A549 (cell line): ENCODE data around the gene DLG2. TPM values are rescaled to one million over a fixed set of nuclear protein-coding genes. Genes with fewer than 3 reads are reported as not detected.

Experiments used
- ATAC-seq, 2 experiments: fragments of 200-7000 bp in 1 of 2; fragments of >200 bp in 1 of 2; cut with Nextera tagmentation in 1 of 2; cut with Tn5 transposase in 1 of 2; 3 replicates each; pipeline versions ENCODE4 v1.8.0 to v1.9.1; 2018 to 2020; ENCODE audit warnings: mild to moderate bottlenecking in 1 of 2, moderate library complexity in 1 of 2
- CTCF ChIA-PET: fragments of 300-600 bp; sonication (Branson Sonifier 250); formaldehyde crosslinking; extraction: SDS; loops from one replicate; lab custom pipeline; 2021; ENCODE audit warnings: antibody characterized with exemption, inconsistent platforms; lab: Yijun Ruan, JAX
- POLR2A ChIA-PET: fragments of 350-600 bp; formaldehyde crosslinking; extraction: SDS; loops from one replicate; lab custom pipeline; 2021; ENCODE audit warnings: antibody characterized with exemption, inconsistent platforms; lab: Yijun Ruan, JAX
- DNase-seq, 2 experiments: peaks; one replicate each; pipeline versions ENCODE4 v3.0.0 to v3.0.0-alpha.2; 2011 to 2016; ENCODE audit warnings: low read depth in 1 of 2, low spot score in 1 of 2
- FAIRE-seq: peaks from 2 replicates; lab custom pipeline; 2011; peaks lifted over from hg19 to GRCh38; lab: Jason Lieb, UNC
- H3K27ac ChIP-seq, 2 experiments: fragments of >200 bp; sonication (Bioruptor Twin); formaldehyde crosslinking; 3 replicates each; pipeline ENCODE4 v1.5.1; 2016 to 2017
- H3K4me1 ChIP-seq: fragments of >200 bp; sonication (Bioruptor Twin); formaldehyde crosslinking; 3 replicates; pipeline ENCODE4 v1.6.1; 2016
- H3K4me2 ChIP-seq: fragments of >200 bp; sonication (Bioruptor Twin); formaldehyde crosslinking; 3 replicates; pipeline ENCODE4 v1.6.1; 2016
- H3K4me3 ChIP-seq: fragments of >200 bp; sonication (Bioruptor Twin); formaldehyde crosslinking; 3 replicates; pipeline ENCODE4 v1.5.1; 2016
- H3K9me3 ChIP-seq: fragments of >200 bp; sonication (Bioruptor Twin); formaldehyde crosslinking; 3 replicates; pipeline ENCODE4 v1.6.1; 2016
- CBX8 ChIP-seq: fragments of 200-600 bp; sonication (generic); IDR thresholded peaks from 2 replicates; pipeline ENCODE4 v1.6.1; 2016
- CEBPB ChIP-seq, 2 experiments: fragments of >200 bp in 1 of 2; sonication (Bioruptor Twin) in 1 of 2; formaldehyde crosslinking in 1 of 2; IDR thresholded peaks; 2 replicates each; pipeline ENCODE4 v1.6.1; 2012 to 2016
- CHD2 ChIP-seq: fragments of 150-350 bp; IDR thresholded peaks from 2 replicates; pipeline ENCODE4 v1.6.1; 2014; ENCODE audit warnings: low read length; ENCODE audit not compliant: partially characterized antibody
- CHD4 ChIP-seq: fragments of 200-600 bp; sonication (generic); IDR thresholded peaks from 2 replicates; pipeline ENCODE4 v1.6.1; 2016; ENCODE audit warnings: antibody characterized with exemption, mild to moderate bottlenecking, borderline replicate concordance
- E2F6 ChIP-seq: IDR thresholded peaks from 2 replicates; pipeline ENCODE4 v1.6.1; 2012; ENCODE audit warnings: low read depth, borderline replicate concordance
- EP300 ChIP-seq, 2 experiments: fragments of >200 bp; sonication (Bioruptor Twin); formaldehyde crosslinking; IDR thresholded peaks; 2 replicates in 1 of 2; 3 replicates in 1 of 2; pipeline ENCODE4 v1.6.1; 2016 to 2017
- FOSB ChIP-seq: fragments of 250-450 bp; sonication (Bioruptor Pico); IDR thresholded peaks from 2 replicates; pipeline ENCODE4 v1.5.0; 2020; ENCODE audit warnings: mild to moderate bottlenecking, moderate library complexity
- FOSL2 ChIP-seq, 2 experiments: fragments of 450-650 bp in 1 of 2; fragments of >200 bp in 1 of 2; sonication (Bioruptor Twin) in 1 of 2; formaldehyde crosslinking; IDR thresholded peaks; 2 replicates each; pipeline versions ENCODE4 v1.5.0 to v1.6.1; 2016 to 2020; ENCODE audit warnings: mild to moderate bottlenecking in 1 of 2, moderate library complexity in 1 of 2
- HDAC2 ChIP-seq: fragments of 200-600 bp; sonication (generic); IDR thresholded peaks from 2 replicates; pipeline ENCODE4 v1.6.1; 2016
- HES2 ChIP-seq: fragments of >200 bp; sonication (Bioruptor Twin); formaldehyde crosslinking; IDR thresholded peaks from 2 replicates; pipeline ENCODE4 v1.6.1; 2016
- HOXA7 ChIP-seq: fragments of 250-450 bp; sonication (Bioruptor Pico); IDR thresholded peaks from 2 replicates; pipeline ENCODE4 v1.5.0; 2020; ENCODE audit warnings: mild to moderate bottlenecking, moderate library complexity
- MAFK ChIP-seq: fragments of 450-650 bp; IDR thresholded peaks from 2 replicates; pipeline ENCODE4 v1.6.1; 2014; ENCODE audit not compliant: partially characterized antibody
- MAX ChIP-seq: IDR thresholded peaks from 2 replicates; pipeline ENCODE4 v1.6.1; 2012
- MAZ ChIP-seq: fragments of 150-350 bp; IDR thresholded peaks from 2 replicates; pipeline ENCODE4 v1.6.1; 2014; ENCODE audit warnings: antibody characterized with exemption, low read depth, low read length, borderline replicate concordance
- POLR2A ChIP-seq: IDR thresholded peaks from 2 replicates; pipeline ENCODE4 v1.6.1; 2012; ENCODE audit warnings: mild to moderate bottlenecking, low read length
- RARB ChIP-seq: fragments of 250-450 bp; sonication (Bioruptor Pico); IDR thresholded peaks from 2 replicates; pipeline ENCODE4 v1.8.0; 2021; ENCODE audit warnings: mild to moderate bottlenecking, moderate library complexity
- RNF2 ChIP-seq: fragments of 200-600 bp; sonication (generic); IDR thresholded peaks from 2 replicates; pipeline ENCODE4 v1.6.1; 2016; ENCODE audit warnings: low read depth, mild to moderate bottlenecking, antibody characterized with exemption, moderate library complexity, borderline replicate concordance
- SMC3 ChIP-seq: fragments of >200 bp; sonication (Bioruptor Twin); formaldehyde crosslinking; IDR thresholded peaks from 3 replicates; pipeline ENCODE4 v1.6.1; 2018; ENCODE audit warnings: inconsistent platforms
- TFCP2L1 ChIP-seq: fragments of 250-450 bp; sonication (Bioruptor Pico); IDR thresholded peaks from 2 replicates; pipeline ENCODE4 v1.5.0; 2021; ENCODE audit warnings: mild to moderate bottlenecking
- TP53 ChIP-seq: fragments of 250-450 bp; sonication (Bioruptor Pico); IDR thresholded peaks from 2 replicates; pipeline ENCODE4 v1.5.0; 2021; ENCODE audit warnings: mild to moderate bottlenecking, moderate library complexity
- ZC3H11A ChIP-seq: fragments of 450-650 bp; IDR thresholded peaks from 2 replicates; pipeline ENCODE4 v1.6.1; 2014; ENCODE audit warnings: antibody characterized with exemption, mild to moderate bottlenecking
- WGBS: methylation state at CpG from one replicate; pipeline ENCODE4 v1.1.6; 2017; ENCODE audit errors: missing lambda C conversion rate; 5-methylcytosine and 5-hydroxymethylcytosine counted together
- polyA plus RNA-seq, 4 experiments: library from polyadenylated mRNA; depleted of rRNA in 3 of 4; stranded (reverse); fragments of >200 nt; fragmentation: RNase III in 1 of 4; extraction: RNeasy Plus Mini Kit Qiagen cat#74134 plus additional on column Dnase treatment in 1 of 4; gene quantifications; 2 replicates in 3 of 4; 3 replicates in 1 of 4; pipeline ENCODE4 v1.2.3, GENCODE V29; 2011 to 2017

Gene DLG2
- polyA plus RNA-seq, 2 of the 4 experiments (the other 2 are of a cell fraction): 0.26 to 0.79 TPM

GRCh38 chr11:85603220-85603619, 23.9 kb downstream of the DLG2 start:
- Histone ChIP-seq H3K9me3 (no peaks in the 10 kb centered on the region), H3K4me2 (no peak overlapping the region), H3K27ac (no peak overlapping the region), H3K4me1 (no peaks in the 10 kb centered on the region), H3K4me3 (no peak overlapping the region)
- ChIA-PET POLR2A (no interaction called here), CTCF (interaction anchor here (1.1 kb wide), 1 partner anchor 590 kb away, joined by 3 read pairs; no protein-coding TSS in a partner anchor)
- WGBS: 42% methylated on average over 4 of the region's 4 CpGs
- FAIRE-seq (no peak), DNase-seq (no peak), ATAC-seq (no peak)
- TF ChIP-seq ZC3H11A (no peak), MAX (no peak), FOSL2 (IDR thresholded peaks at IDR 0.05) (no peak), FOSL2 (CRISPR knock-in tag; IDR thresholded peaks at IDR 0.05) (no peak), TP53 (no peak), MAZ (no peak), EP300 (IDR thresholded peaks at IDR 0.05) (no peak), CBX8 (no peak), CHD4 (no peak), CHD2 (no peak)

- 92% methylated on average over 2 of the region's 2 CpGs for WGBS
- H3K27ac ChIP-seq: no peak overlapping the region
- no peaks in the 10 kb centered on the region for H3K9me3 ChIP-seq
- H3K4me3 ChIP-seq: no peak overlapping the region
- no peaks in the 10 kb centered on the region for H3K4me1 ChIP-seq
- CTCF ChIA-PET: interaction anchor here (1.1 kb wide), 1 partner anchor 591 kb away, joined by 3 read pairs; no protein-coding TSS in a partner anchor
- ATAC-seq (no peak), FAIRE-seq (no peak), DNase-seq (no peak)
- H3K4me2 ChIP-seq: no peak overlapping the region
- POLR2A ChIA-PET: no interaction called here
- no peak for TF ChIP-seq RARB
- TF ChIP-seq CEBPB (IDR thresholded peaks at IDR 0.05): peak; percentile 80 to 82; a peak in 3 of 4 replicates
Measured at GRCh38 chr11:85602526-85603213, 24.5 kb downstream of the DLG2 start.

- TF ChIP-seq HES2 (no peak), HOXA7 (CRISPR knock-in tag) (no peak), SMC3 (no peak), HDAC2 (no peak), E2F6 (no peak), RNF2 (no peak), CHD2 (no peak), RARB (no peak)
- POLR2A ChIA-PET: no interaction called here
Measured at GRCh38 chr11:85599083-85599482, 28.1 kb downstream of the DLG2 start.

GRCh38 chr11:85596886-85597285, 30.3 kb downstream of the DLG2 start:
- Histone ChIP-seq H3K4me2 (no peak overlapping the region), H3K9me3 (no peaks in the 10 kb centered on the region), H3K4me1 (no peaks in the 10 kb centered on the region), H3K4me3 (no peak overlapping the region), H3K27ac (no peak overlapping the region)
- POLR2A ChIA-PET: interaction anchor here (0.5 kb wide), 1 partner anchor 229 kb away, joined by 3 read pairs; no protein-coding TSS in a partner anchor
- CTCF ChIA-PET: interaction anchor here (0.6 to 1.7 kb wide), 4 partner anchors 19 to 1061 kb away, joined by 3 to 4 read pairs (median 3); partner anchors contain the start of gene CCDC83
- ATAC-seq (no peak), DNase-seq (no peak), FAIRE-seq (no peak)
- WGBS: 24% methylated on average over 2 of the region's 2 CpGs
- TF ChIP-seq CEBPB (IDR thresholded peaks at IDR 0.05): no peak
- no peak for TF ChIP-seq FOSB (CRISPR knock-in tag)
- TF ChIP-seq HOXA7 (CRISPR knock-in tag): no peak
- TF ChIP-seq POLR2A: no peak
- no peak for TF ChIP-seq FOSL2 (IDR thresholded peaks at IDR 0.05)
- TF ChIP-seq FOSL2 (CRISPR knock-in tag; IDR thresholded peaks at IDR 0.05): no peak
- no peak for TF ChIP-seq TFCP2L1 (CRISPR knock-in tag)
- no peak for TF ChIP-seq HES2
- no peak for TF ChIP-seq MAX
- TF ChIP-seq MAFK: no peak

More at GRCh38 chr11:85599083-85599482, 28.1 kb downstream of the DLG2 start:
- Histone ChIP-seq H3K4me1 (no peaks in the 10 kb centered on the region), H3K4me3 (no peak overlapping the region), H3K27ac (no peak overlapping the region), H3K4me2 (no peak overlapping the region), H3K9me3 (no peaks in the 10 kb centered on the region)
- DNase-seq (no peak), ATAC-seq (0 out of 6 replicates have a peak, but pooled peaks of 1 of the 2 experiments have one; percentile 34), FAIRE-seq (no peak)
- WGBS: 72% methylated on average over 5 of the region's 5 CpGs
- CTCF ChIA-PET: no interaction called here
